ENCODE results near the gene PPP1R37. TPM values are rescaled to one million over a fixed set of nuclear protein-coding genes. Genes with fewer than 3 reads are reported as not detected.

PPP1R37 gene
- total and polyA plus RNA-seq, 2 of the 13 experiments (the other 11 are each of a cell fraction or from before 2014, with no cell fraction given) = 9.0 to 14.3 TPM

GRCh38 chr19:45177817-45178261, 84.9 kb downstream of the PPP1R37 start, which contains the start of gene TRAPPC6A (continued):
- TF ChIP-seq ZBTB42 (CRISPR knock-in tag; IDR thresholded peaks at IDR 0.05) (peak; percentile 70; the same call in 1 of the 2 replicates), HMGXB4 (CRISPR knock-in tag; IDR thresholded peaks at IDR 0.05; ENCODE audit: borderline replicate concordance in 1 of 2, low read depth in 1 of 2) (peak in 1 of 2 experiments; percentile 54; a peak in 1 of 4 replicates), IRX3 (CRISPR knock-in tag; IDR thresholded peaks at IDR 0.05; ENCODE audit: borderline replicate concordance, low read depth) (0 out of 2 replicates have a peak, but pooled peaks have one; percentile 59), KLF6 (CRISPR knock-in tag; IDR thresholded peaks at IDR 0.05) (peak; percentile 57; the same call in 1 of the 2 replicates), MAFG (CRISPR knock-in tag; IDR thresholded peaks at IDR 0.05) (no peak), SALL1 (CRISPR knock-in tag; IDR thresholded peaks at IDR 0.05) (peak; percentile 74; the same call in 1 of the 2 replicates), ZNF180 (CRISPR knock-in tag; IDR thresholded peaks at IDR 0.05; ENCODE audit: borderline replicate concordance, low read depth) (no peak), ZFP91 (CRISPR knock-in tag; IDR thresholded peaks at IDR 0.05; ENCODE audit: borderline replicate concordance) (0 out of 2 replicates have a peak, but pooled peaks have one; percentile 29), ZNF354B (CRISPR knock-in tag; IDR thresholded peaks at IDR 0.05) (peak; percentile 83; the same call in 1 of the 2 replicates), DMAP1 (CRISPR knock-in tag; IDR thresholded peaks at IDR 0.05) (0 out of 2 replicates have a peak, but pooled peaks have one; percentile 61), GMEB2 (CRISPR knock-in tag; IDR thresholded peaks at IDR 0.05; ENCODE audit: low read depth) (no peak), RAD21 (CRISPR knock-in tag; IDR thresholded peaks at IDR 0.05) (peak; percentile 27; the same call in 1 of the 2 replicates), ZNF768 (CRISPR knock-in tag; IDR thresholded peaks at IDR 0.05) (peak; percentile 67; the same call in 1 of the 2 replicates), ZNF281 (CRISPR knock-in tag; IDR thresholded peaks at IDR 0.05; ENCODE audit: borderline replicate concordance) (no peak), ZNF550 (CRISPR knock-in tag; IDR thresholded peaks at IDR 0.05; ENCODE audit: borderline replicate concordance) (no peak), RXRA (CRISPR knock-in tag; IDR thresholded peaks at IDR 0.05) (peak; percentile 55; the same call in 1 of the 2 replicates), ZNF776 (CRISPR knock-in tag; IDR thresholded peaks at IDR 0.05) (peak; percentile 53; the same call in 1 of the 2 replicates), ZSCAN21 (CRISPR knock-in tag; IDR thresholded peaks at IDR 0.05; ENCODE audit: borderline replicate concordance) (peak; percentile 77; the same call in 1 of the 2 replicates), ZMAT3 (CRISPR knock-in tag; conservative IDR thresholded peaks at IDR 0.05) (peak; percentile 94), SOX6 (IDR thresholded peaks at IDR 0.05) (no peak), SOX6 (CRISPR knock-in tag; IDR thresholded peaks at IDR 0.05) (peak; percentile 66), BORCS8-MEF2B (CRISPR knock-in tag; IDR thresholded peaks at IDR 0.05) (peak; percentile 84; the same call in 1 of the 2 replicates)

Measured in HepG2 (cell line).